Left lung (tissue), 10 donors: ENCODE data around the gene KSR2. TPM values are rescaled to one million over a fixed set of nuclear protein-coding genes. Genes with fewer than 3 reads are reported as not detected.

Source experiments
- ATAC-seq: fragments of 200-7000 bp; cut with Tn5 transposase; one replicate; pipeline ENCODE4 v1.9.1; 2020; ENCODE audit warnings: moderate library complexity
- DNase-seq, 4 donors: peaks; one replicate each; pipeline ENCODE4 v3.0.0-alpha.2; 2013 to 2020
- H3K27ac ChIP-seq, 2 donors: fragments of 200-600 bp; sonication (generic) in 1 of 2; one replicate each; pipeline versions ENCODE4 v1.5.0 to v1.8.0; 2020 to 2021
- H3K27me3 ChIP-seq, 2 donors: fragments of 200-600 bp; sonication (generic) in 1 of 2; one replicate each; pipeline versions ENCODE4 v1.5.0 to v1.8.0; 2020 to 2021
- H3K36me3 ChIP-seq, 2 donors: fragments of 200-600 bp; sonication (generic) in 1 of 2; one replicate each; pipeline versions ENCODE4 v1.5.0 to v1.8.0; 2020 to 2021
- H3K4me1 ChIP-seq, 2 donors: fragments of 200-600 bp; one replicate each; pipeline ENCODE4 v1.8.0; 2021
- H3K4me3 ChIP-seq, 2 donors: fragments of 200-600 bp; sonication (generic) in 1 of 2; one replicate each; pipeline versions ENCODE4 v1.5.0 to v1.8.0; 2020 to 2021; ENCODE audit warnings: mild to moderate bottlenecking in 1 of 2
- H3K9me3 ChIP-seq, 2 donors: fragments of 200-600 bp; sonication (generic) in 1 of 2; one replicate each; pipeline versions ENCODE4 v1.5.0 to v1.8.0; 2020 to 2021
- intact Hi-C, 2 donors: fragments of 100-400 bp; cut with DNase I; formaldehyde crosslinking; loops; one replicate each; pipeline versions ENCODE4 v1.11.2 to v1.14.2; 2022
- polyA plus RNA-seq, 6 donors: library from polyadenylated mRNA; unstranded; fragments of 120-200 nt; gene quantifications; one replicate each; pipeline ENCODE4 v1.2.1, GENCODE V29; 2013; ENCODE audit not compliant: insufficient read length in 6 of 6
- total RNA-seq, 2 donors: library from RNA; stranded (reverse); fragmentation: NEBNext Ultra II Directional; extraction: Animal tissue kit (Norgen Biotek cat#: 25700); gene quantifications; one replicate each; pipeline ENCODE4 v1.2.1, GENCODE V29; 2021
- TF ChIP-seq, protein P1 (sequence below), 2 donors: fragments of 200-600 bp; sonication (generic) in 1 of 2; IDR thresholded peaks; one replicate each; pipeline versions ENCODE4 v1.5.0 to v1.8.0; 2021; ENCODE audit warnings: antibody characterized with exemption in 2 of 2
- donor health status: DM: no; HTN: yes; CAD: no.
- donor health status: DM: no; HTN: no; CAD: no.

Gene KSR2
- total and polyA plus RNA-seq, 8 donors: 0.28 to 1.4 (median 0.41) TPM

DNA sequence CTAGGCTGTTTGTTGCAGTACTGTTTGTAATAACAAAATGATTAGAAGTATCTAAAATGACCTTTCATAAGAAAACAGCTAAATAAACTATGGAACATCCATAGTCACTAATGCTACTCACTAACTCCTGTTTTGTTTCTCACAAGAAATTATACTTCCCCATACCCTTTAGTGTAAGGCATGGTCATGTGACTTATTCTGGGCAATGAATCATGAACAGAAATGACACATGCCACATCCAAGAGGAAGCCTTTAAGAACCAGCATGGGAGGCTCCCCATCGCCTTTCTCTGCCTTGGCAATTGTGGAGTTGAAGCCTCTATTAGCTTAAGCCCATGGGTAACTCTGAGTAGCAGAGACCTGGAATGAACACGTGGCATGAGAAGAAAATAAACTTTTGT, 49.3 kb downstream of the KSR2 start:
- intact Hi-C loops: no loop called here
- ATAC-seq: no peak
- H3K27ac ChIP-seq: no peak overlapping the region
- H3K4me3 ChIP-seq: no peak overlapping the region
- peaks cover 0 to 2% of the 10 kb centered on the region in 2 donors for H3K9me3 ChIP-seq
- TF ChIP-seq, protein P1, sequence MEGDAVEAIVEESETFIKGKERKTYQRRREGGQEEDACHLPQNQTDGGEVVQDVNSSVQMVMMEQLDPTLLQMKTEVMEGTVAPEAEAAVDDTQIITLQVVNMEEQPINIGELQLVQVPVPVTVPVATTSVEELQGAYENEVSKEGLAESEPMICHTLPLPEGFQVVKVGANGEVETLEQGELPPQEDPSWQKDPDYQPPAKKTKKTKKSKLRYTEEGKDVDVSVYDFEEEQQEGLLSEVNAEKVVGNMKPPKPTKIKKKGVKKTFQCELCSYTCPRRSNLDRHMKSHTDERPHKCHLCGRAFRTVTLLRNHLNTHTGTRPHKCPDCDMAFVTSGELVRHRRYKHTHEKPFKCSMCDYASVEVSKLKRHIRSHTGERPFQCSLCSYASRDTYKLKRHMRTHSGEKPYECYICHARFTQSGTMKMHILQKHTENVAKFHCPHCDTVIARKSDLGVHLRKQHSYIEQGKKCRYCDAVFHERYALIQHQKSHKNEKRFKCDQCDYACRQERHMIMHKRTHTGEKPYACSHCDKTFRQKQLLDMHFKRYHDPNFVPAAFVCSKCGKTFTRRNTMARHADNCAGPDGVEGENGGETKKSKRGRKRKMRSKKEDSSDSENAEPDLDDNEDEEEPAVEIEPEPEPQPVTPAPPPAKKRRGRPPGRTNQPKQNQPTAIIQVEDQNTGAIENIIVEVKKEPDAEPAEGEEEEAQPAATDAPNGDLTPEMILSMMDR (IDR thresholded peaks at IDR 0.05): no peak
- no peaks in the 10 kb centered on the region for H3K36me3 ChIP-seq
- no peaks in the 10 kb centered on the region for H3K27me3 ChIP-seq
- no peaks in the 10 kb centered on the region for H3K4me1 ChIP-seq
- DNase-seq: no peak

GRCh38 chr12:117914686-117915085, 54.1 kb downstream of the KSR2 start:
- no peaks in the 10 kb centered on the region for H3K36me3 ChIP-seq
- H3K27ac ChIP-seq: no peak overlapping the region
- H3K9me3 ChIP-seq: peaks cover 0 to 5% of the 10 kb centered on the region in 2 donors
- TF ChIP-seq, protein P1 (IDR thresholded peaks at IDR 0.05): no peak
- H3K27me3 ChIP-seq: no peaks in the 10 kb centered on the region
- no peaks in the 10 kb centered on the region for H3K4me1 ChIP-seq
- DNase-seq (no peak), ATAC-seq (no peak)
- intact Hi-C loops: no loop called here
- H3K4me3 ChIP-seq: no peak overlapping the region

DNA sequence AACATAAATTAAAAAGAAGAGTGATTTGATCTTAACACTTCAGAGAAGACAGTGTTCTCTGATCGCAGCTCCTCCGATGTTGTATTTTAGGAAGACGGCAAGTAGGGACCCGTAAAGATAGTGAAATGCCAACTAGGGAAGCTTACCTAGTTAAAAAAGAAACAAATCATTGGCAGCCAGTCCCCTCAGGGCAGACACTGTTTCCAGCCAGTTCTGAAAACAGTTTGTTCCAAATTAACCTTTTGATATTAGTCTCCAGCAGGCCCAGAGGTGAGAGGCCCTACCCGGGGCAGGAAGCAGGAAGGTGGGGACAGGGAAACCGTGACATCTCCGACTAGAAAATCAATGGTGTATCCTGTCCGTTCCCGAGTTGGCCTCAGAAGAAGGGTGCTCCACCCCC, 56.0 kb downstream of the KSR2 start:
- Histone ChIP-seq H3K4me1 (no peaks in the 10 kb centered on the region), H3K4me3 (no peak overlapping the region), H3K9me3 (peaks cover 0 to 5% of the 10 kb centered on the region in 2 donors), H3K27ac (no peak overlapping the region), H3K36me3 (no peaks in the 10 kb centered on the region), H3K27me3 (no peaks in the 10 kb centered on the region)
- ATAC-seq: no peak
- DNase-seq: no peak
- intact Hi-C loops: no loop called here
- TF ChIP-seq, protein P1 (IDR thresholded peaks at IDR 0.05): no peak

GRCh38 chr12:117908411-117908810, 60.4 kb downstream of the KSR2 start:
- Histone ChIP-seq H3K4me3 (no peak overlapping the region), H3K9me3 (peaks cover 0 to 4% of the 10 kb centered on the region in 2 donors), H3K36me3 (no peaks in the 10 kb centered on the region), H3K27ac (no peak overlapping the region), H3K4me1 (no peaks in the 10 kb centered on the region), H3K27me3 (no peaks in the 10 kb centered on the region)
- DNase-seq (no peak), ATAC-seq (no peak)
- intact Hi-C loops: no loop called here
- TF ChIP-seq, protein P1 (IDR thresholded peaks at IDR 0.05): no peak

- Histone ChIP-seq H3K4me1 (no peaks in the 10 kb centered on the region), H3K36me3 (no peaks in the 10 kb centered on the region), H3K27ac (no peak overlapping the region), H3K9me3 (peaks cover 0 to 4% of the 10 kb centered on the region in 2 donors), H3K27me3 (no peaks in the 10 kb centered on the region), H3K4me3 (no peak overlapping the region)
- TF ChIP-seq, protein P1 (IDR thresholded peaks at IDR 0.05): no peak
- intact Hi-C loops: no loop called here
- DNase-seq (no peak), ATAC-seq (no peak)
Observed at GRCh38 chr12:117907108-117907689, 61.6 kb downstream of the KSR2 start.
